Measurements from ENCODE around the gene RARB. TPM values are rescaled to one million over a fixed set of nuclear protein-coding genes. Genes with fewer than 3 reads are reported as not detected.

The RARB gene
- polyA plus RNA-seq, 1 donor from 2014 or later: 13.2 TPM

- Histone ChIP-seq H3K4me2 (ENCODE audit: low read length) (no peak overlapping the region), H4K20me1 (ENCODE audit: insufficient read depth) (no peaks in the 10 kb centered on the region), H3K9me3 (ENCODE audit: low read length) (no peaks in the 10 kb centered on the region), H3F3A (ENCODE audit: insufficient read depth, low read length, poor library complexity, severe bottlenecking) (no peaks in the 10 kb centered on the region), H3K36me3 (ENCODE audit: insufficient read depth, low read length) (no peaks in the 10 kb centered on the region), H3K9me2 (ENCODE audit: insufficient read depth, low read length) (no peaks in the 10 kb centered on the region), H3K79me2 (replicated peaks; ENCODE audit: insufficient read depth, low read length) (no peaks in the 10 kb centered on the region), H3K4me3 (ENCODE audit: low read length) (no peak overlapping the region), H3K27ac (ENCODE audit: low read length) (no peak overlapping the region), H3K27me3 (ENCODE audit: insufficient read depth, low read depth, low read length) (no peaks in the 10 kb centered on the region), H2AFZ (ENCODE audit: low read depth, low read length) (no peak overlapping the region), H3K9ac (ENCODE audit: low read length) (no peak overlapping the region)
- TF ChIP-seq RAD21 (conservative IDR thresholded peaks at IDR 0.05): no peak
Measured at GRCh38 chr3:25449857-25450256, 21.8 kb downstream of the RARB start.

- no peak overlapping the region for H2AFZ ChIP-seq (ENCODE audit: low read depth, low read length)
- no peak overlapping the region for H3K4me2 ChIP-seq (ENCODE audit: low read length)
- H3K4me3 ChIP-seq (ENCODE audit: low read length): no peak overlapping the region
- H3K9me2 ChIP-seq (ENCODE audit: insufficient read depth, low read length): no peaks in the 10 kb centered on the region
- no peak for TF ChIP-seq MXI1 (conservative IDR thresholded peaks at IDR 0.05; ENCODE audit: poor library complexity, severe bottlenecking)
- no peak for TF ChIP-seq EZH2 (IDR thresholded peaks at IDR 0.05; ENCODE audit: borderline replicate concordance, insufficient read depth, low read length, poor library complexity, severe bottlenecking)
- no peak for TF ChIP-seq EP300 (conservative IDR thresholded peaks at IDR 0.05; ENCODE audit: poor library complexity, severe bottlenecking)
- TF ChIP-seq SMC3 (conservative IDR thresholded peaks at IDR 0.05; ENCODE audit: poor library complexity): no peak
- no peak for TF ChIP-seq CTCF (IDR thresholded peaks at IDR 0.05; ENCODE audit: poor library complexity, severe bottlenecking)
- TF ChIP-seq POLR2AphosphoS5 (IDR thresholded peaks at IDR 0.05): no peak
- no peak for TF ChIP-seq TAF1 (IDR thresholded peaks at IDR 0.05; ENCODE audit: low read depth)
- TF ChIP-seq REST (IDR thresholded peaks at IDR 0.05; ENCODE audit: borderline replicate concordance): no peak
- H4K20me1 ChIP-seq (ENCODE audit: insufficient read depth): no peaks in the 10 kb centered on the region
- no peak overlapping the region for H3K9ac ChIP-seq (ENCODE audit: low read length)
- no peaks in the 10 kb centered on the region for H3K9me3 ChIP-seq (ENCODE audit: low read length)
- no peaks in the 10 kb centered on the region for H3K27me3 ChIP-seq (ENCODE audit: insufficient read depth, low read depth, low read length)
- no peaks in the 10 kb centered on the region for H3F3A ChIP-seq (ENCODE audit: insufficient read depth, low read length, poor library complexity, severe bottlenecking)
- H3K27ac ChIP-seq (ENCODE audit: low read length): no peak overlapping the region
- H3K36me3 ChIP-seq (ENCODE audit: insufficient read depth, low read length): no peaks in the 10 kb centered on the region
- no peaks in the 10 kb centered on the region for H3K79me2 ChIP-seq (replicated peaks; ENCODE audit: insufficient read depth, low read length)
Measured at GRCh38 chr3:25452192-25452591, 24.1 kb downstream of the RARB start.

- TF ChIP-seq TAF1 (IDR thresholded peaks at IDR 0.05; ENCODE audit: low read depth): no peak
- no peak for TF ChIP-seq EP300 (conservative IDR thresholded peaks at IDR 0.05; ENCODE audit: poor library complexity, severe bottlenecking)
- TF ChIP-seq SMC3 (conservative IDR thresholded peaks at IDR 0.05; ENCODE audit: poor library complexity): no peak
- TF ChIP-seq MXI1 (conservative IDR thresholded peaks at IDR 0.05; ENCODE audit: poor library complexity, severe bottlenecking): no peak
- TF ChIP-seq POLR2AphosphoS5 (IDR thresholded peaks at IDR 0.05): no peak
- TF ChIP-seq CTCF (IDR thresholded peaks at IDR 0.05; ENCODE audit: poor library complexity, severe bottlenecking): no peak
- TF ChIP-seq RAD21 (conservative IDR thresholded peaks at IDR 0.05): no peak
- TF ChIP-seq REST (IDR thresholded peaks at IDR 0.05; ENCODE audit: borderline replicate concordance): no peak
- TF ChIP-seq EZH2 (IDR thresholded peaks at IDR 0.05; ENCODE audit: borderline replicate concordance, insufficient read depth, low read length, poor library complexity, severe bottlenecking): no peak
- Histone ChIP-seq H3K27me3 (ENCODE audit: insufficient read depth, low read depth, low read length) (no peaks in the 10 kb centered on the region), H3F3A (ENCODE audit: insufficient read depth, low read length, poor library complexity, severe bottlenecking) (no peaks in the 10 kb centered on the region), H2AFZ (ENCODE audit: low read depth, low read length) (no peak overlapping the region), H3K4me3 (ENCODE audit: low read length) (no peak overlapping the region), H3K4me2 (ENCODE audit: low read length) (no peak overlapping the region), H3K27ac (ENCODE audit: low read length) (no peak overlapping the region), H3K36me3 (ENCODE audit: insufficient read depth, low read length) (no peaks in the 10 kb centered on the region), H3K9me3 (ENCODE audit: low read length) (no peaks in the 10 kb centered on the region), H3K9ac (ENCODE audit: low read length) (no peak overlapping the region), H4K20me1 (ENCODE audit: insufficient read depth) (no peaks in the 10 kb centered on the region), H3K9me2 (ENCODE audit: insufficient read depth, low read length) (no peaks in the 10 kb centered on the region), H3K79me2 (replicated peaks; ENCODE audit: insufficient read depth, low read length) (no peaks in the 10 kb centered on the region)
Measured at GRCh38 chr3:25452740-25453139, 24.7 kb downstream of the RARB start.

Data from neural cell (in vitro differentiated cells).